COR-L47 (cell line): Measurements from ENCODE around the gene MRPL43.

Experiments used
- DNase-seq: peaks from one replicate; lab custom pipeline; 2025; lab: John Stamatoyannopoulos, UW

Gene MRPL43

GRCh38 chr10:101019440-101019703 is 32.1 kb upstream of the MRPL43 start:
- DNase-seq, result no peak

- peak; percentile 37 for DNase-seq
Measured at GRCh38 chr10:101018600-101019439, 31.5 kb upstream of the MRPL43 start.

- no peak for DNase-seq
Measured at GRCh38 chr10:101018118-101018599, 30.9 kb upstream of the MRPL43 start.

- DNase-seq, result no peak
Measured at GRCh38 chr10:101016814-101017213, 29.5 kb upstream of the MRPL43 start.

GRCh38 chr10:101015582-101015973 is 28.3 kb upstream of the MRPL43 start:
- no peak for DNase-seq

- no peak for DNase-seq
Measured at GRCh38 chr10:101014966-101015581, 27.8 kb upstream of the MRPL43 start.

- peak; percentile 15 for DNase-seq
Measured at GRCh38 chr10:101014230-101014884, 27.1 kb upstream of the MRPL43 start.

GRCh38 chr10:101013365-101013825 is 26.1 kb upstream of the MRPL43 start:
- DNase-seq, result no peak

GRCh38 chr10:101012525-101013364 is 25.4 kb upstream of the MRPL43 start:
- peak; percentile 78 for DNase-seq

- no peak for DNase-seq
Measured at GRCh38 chr10:101011517-101012423, 24.5 kb upstream of the MRPL43 start.

GRCh38 chr10:101010329-101010728 is 23.0 kb upstream of the MRPL43 start:
- DNase-seq, result no peak

- no peak for DNase-seq
Measured at GRCh38 chr10:101008823-101009423, 21.6 kb upstream of the MRPL43 start.

GRCh38 chr10:101007915-101008822 is 20.9 kb upstream of the MRPL43 start:
- no peak for DNase-seq

GRCh38 chr10:101007099-101007711 is 19.9 kb upstream of the MRPL43 start:
- no peak for DNase-seq

GRCh38 chr10:101006593-101007098 is 19.3 kb upstream of the MRPL43 start:
- DNase-seq, result no peak

- DNase-seq, result no peak
Measured at GRCh38 chr10:101005869-101006567, 18.7 kb upstream of the MRPL43 start.

- no peak for DNase-seq
Measured at GRCh38 chr10:101005361-101005760, 18.1 kb upstream of the MRPL43 start.

- no peak for DNase-seq
Measured at GRCh38 chr10:101003639-101004206, 16.4 kb upstream of the MRPL43 start.
